GM21367 (cell line): ENCODE results near the gene PLA2G4A.

ENCODE experiments used
- ATAC-seq: cut with Tn5 transposase; IDR thresholded peaks from one replicate; pipeline ENCODE4 v1.9.1; 2021; ENCODE audit not compliant: unreplicated experiment

The PLA2G4A gene

DNA sequence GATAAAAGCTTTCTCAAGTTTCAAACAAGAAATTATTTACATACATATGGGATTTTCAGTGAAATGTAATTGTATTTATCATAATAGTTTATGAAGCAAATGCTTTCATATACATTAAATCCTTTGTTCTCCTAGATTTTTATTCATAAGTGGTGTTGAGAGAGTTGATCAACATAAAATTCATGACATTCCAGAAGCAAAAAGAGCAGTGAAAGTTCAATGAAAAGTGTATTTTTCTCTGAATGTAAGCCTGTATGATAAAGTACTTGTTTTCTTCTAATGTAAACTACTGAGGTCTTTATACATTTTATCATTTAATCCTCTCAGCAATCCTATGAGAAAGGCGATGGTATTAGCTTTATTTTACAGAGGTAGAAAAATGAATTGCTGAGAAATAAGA is 146.5 kb downstream of the PLA2G4A start:
- ATAC-seq: no peak

DNA sequence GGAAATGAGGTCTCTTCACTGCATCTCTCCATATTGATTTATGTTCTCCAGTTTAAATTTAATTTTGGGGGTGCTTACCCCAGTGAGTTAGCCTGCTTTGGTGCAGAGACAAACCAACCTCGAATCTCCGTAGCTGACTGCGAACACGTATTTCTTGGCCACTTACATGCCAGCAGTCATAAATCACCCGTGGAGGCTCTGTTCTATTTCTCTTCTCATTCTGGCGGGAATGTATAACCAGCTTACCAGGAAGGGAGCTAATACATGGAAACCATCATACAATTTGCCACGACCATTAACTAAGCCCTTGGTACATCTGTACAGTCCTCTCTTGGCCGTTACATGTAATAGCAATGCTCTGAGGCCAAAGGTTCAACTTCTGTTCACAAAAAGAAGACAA is 148.0 kb downstream of the PLA2G4A start:
- no peak for ATAC-seq

DNA sequence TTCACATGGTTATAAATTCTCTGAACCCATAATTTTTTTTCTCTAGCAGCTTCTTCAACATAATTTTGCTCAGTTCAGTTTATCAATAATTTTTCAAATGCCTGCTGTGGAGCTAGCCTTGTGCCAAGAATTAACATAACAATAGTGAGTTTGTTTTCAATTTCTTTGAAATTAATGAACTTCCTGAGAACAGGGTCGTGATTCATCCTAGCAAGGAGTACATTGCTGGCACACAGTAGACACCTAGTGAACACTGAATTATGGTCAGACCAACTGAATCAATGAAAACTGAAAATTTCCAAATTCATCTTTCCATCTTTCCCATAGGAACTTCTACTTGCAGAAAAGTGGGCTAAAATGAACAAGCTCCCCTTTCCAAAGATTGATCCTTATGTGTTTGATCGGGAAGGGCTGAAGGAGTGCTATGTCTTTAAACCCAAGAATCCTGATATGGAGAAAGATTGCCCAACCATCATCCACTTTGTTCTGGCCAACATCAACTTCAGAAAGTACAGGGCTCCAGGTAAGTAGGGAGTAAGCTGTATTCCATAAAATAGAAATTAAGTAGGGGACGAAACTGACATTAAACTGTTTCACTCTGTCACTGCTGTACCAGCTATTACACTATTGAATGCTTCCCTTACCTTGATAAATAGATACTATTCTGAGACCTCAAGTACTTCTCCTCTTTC is 148.7 kb downstream of the PLA2G4A start:
- no peak for ATAC-seq

DNA sequence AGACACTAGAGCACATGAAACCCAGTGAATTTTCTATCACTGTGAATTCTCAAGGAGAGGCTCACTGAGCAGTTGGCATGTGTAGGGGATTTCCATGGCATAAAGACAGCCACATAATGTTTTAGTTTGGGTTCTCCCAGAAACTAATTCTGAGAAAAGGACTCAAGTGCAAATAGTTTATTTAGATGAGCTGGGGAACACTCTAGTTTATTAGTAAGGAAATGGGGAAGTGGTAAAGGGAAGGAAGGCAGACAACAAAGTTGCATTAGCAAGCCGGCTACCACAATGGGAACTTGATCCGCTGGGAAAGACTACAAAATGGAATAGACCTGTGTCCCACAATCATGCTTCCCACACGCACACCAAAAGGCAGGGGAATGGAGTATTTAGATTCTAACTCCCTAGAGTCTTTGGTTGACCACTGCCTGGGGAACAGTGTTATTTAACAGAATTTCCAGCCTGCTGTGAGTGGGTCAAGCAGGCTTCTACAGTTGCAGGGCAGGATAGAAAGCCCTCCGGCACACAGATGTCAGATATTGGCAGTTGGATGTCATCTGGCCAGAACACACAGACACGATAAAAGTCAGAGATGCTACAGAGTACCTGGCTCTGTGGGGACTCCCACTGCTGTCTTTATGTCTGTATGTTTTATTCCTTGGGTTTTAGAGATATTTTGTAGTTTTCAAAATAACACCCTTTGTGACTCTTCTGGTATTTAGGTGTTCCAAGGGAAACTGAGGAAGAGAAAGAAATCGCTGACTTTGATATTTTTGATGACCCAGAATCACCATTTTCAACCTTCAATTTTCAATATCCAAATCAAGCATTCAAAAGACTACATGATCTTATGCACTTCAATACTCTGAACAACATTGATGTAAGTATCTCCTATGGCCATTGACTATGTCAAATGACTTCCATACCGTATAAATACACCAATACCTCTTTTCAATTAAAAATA is 150.1 kb downstream of the PLA2G4A start:
- no peak for ATAC-seq

DNA sequence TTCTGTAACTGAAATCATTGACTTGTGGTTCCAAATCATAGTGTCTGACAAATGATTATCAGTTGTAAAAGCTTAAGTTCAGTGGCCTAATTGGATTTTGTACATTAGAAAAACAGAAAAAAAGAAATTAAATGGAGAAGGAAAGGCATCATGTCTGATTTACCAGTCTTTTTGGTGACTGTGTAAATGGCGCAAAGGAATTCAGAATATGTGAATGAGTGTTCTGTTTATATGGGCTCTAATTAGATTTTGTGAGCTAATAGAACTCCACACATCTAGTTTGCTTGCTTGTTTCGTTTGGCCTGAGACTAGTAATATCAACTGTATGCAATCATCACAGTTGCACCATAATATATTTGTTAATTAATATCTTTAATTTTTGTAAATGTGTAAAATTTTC is 151.7 kb downstream of the PLA2G4A start:
- ATAC-seq: no peak

DNA sequence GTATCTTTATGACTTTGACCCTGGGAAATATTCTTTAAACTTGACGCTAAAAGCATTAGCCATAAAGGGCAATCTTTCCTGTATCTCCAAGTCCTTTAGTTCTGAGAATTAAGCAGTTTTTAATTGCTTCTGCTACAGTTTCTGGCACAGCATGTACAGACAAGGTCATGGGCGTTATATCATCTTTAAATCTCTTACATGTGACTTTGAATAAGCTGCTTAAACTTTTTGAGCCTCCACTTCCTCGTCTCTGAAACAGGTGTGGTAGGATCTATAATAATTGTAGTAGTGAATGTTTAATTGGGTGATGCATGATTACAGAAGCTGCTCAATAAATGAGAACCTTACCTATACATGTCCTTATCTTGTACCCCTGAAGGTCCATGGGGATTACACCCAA is 153.4 kb downstream of the PLA2G4A start:
- ATAC-seq: no peak

DNA sequence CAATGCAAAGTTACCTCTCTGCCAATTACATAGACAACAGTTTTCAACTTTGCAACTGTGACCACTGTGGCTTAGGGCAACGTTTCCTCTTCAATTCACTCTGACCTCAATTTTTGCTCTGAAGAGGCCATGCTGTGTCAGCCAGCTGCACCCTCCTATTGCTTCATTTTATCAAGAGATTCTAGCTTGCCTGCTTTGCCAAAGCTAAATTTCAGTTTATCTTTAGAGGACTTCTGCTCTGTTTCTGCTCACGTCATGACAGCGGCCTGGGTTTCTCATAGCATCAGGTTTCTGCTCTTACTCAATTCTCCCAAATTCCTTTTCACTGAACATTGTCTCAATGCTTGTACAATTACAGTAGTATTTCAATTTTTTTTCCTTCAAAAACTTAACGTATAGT is 154.6 kb downstream of the PLA2G4A start:
- no peak for ATAC-seq

DNA sequence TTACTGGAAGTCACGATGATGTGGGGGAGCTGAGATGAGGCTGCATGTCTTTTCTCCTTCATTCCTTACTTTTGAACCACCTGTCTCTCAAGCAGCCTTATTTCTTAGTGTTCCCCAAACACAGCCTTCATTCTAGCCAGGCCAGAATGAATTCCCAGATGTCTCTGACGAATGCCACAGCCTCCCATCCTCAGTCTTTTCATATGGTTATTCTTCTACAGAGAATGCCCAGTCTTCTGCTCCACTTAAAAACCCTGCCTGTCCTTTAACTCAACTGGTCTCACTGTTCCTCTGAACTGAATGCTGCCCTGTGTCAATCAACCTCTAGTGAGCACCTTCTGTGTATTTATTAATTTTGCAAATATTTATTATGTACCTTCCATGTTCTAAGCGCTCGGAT is 156.2 kb downstream of the PLA2G4A start:
- ATAC-seq: no peak

DNA sequence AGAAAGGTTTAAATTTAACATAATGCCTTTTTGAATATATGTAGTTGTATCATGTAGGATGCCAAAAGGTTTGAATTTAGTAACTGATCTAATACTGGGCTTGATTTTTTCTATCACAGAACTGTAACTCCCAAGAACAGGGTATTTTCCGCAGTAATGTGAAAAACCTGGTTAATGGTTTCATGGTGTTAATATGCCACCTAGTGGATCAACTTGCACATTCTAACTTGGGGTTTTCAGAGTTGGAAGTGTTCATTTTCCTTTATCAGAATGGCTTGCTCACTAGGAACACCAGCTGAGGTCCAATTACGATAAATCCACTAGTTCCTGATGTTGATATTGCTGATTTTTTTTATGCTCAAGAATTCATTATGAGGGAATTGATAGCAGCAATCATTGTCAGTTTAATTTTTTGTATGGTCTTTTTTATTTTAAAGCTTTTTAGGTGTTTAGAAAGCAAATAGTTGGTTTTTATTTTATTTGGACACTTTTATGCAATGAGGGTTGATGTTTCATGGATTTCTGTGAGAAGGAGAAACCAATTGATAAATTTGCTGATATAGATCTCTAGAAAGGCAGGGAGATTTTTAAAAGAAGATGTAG is 157.2 kb downstream of the PLA2G4A start:
- ATAC-seq: peak; percentile 85

DNA sequence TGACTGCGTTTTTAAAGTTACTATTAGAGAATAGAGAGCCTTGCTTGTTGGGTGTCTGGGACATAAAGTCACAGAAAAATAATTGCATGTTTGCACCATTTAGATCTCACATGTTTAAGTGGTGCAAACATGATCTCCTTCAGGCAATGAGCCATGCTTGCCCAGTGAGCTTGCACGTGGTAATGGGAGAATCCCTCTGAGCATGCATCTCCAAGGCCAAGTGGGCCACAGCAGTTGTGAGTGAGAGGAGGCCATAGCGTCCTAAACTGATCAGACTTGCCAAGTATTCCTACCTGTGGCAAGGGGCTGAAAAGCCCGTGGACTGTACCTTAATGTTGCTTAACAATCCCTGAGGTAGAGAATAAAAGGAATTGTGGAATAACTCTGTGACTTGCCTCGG is 158.3 kb downstream of the PLA2G4A start:
- no peak for ATAC-seq

DNA sequence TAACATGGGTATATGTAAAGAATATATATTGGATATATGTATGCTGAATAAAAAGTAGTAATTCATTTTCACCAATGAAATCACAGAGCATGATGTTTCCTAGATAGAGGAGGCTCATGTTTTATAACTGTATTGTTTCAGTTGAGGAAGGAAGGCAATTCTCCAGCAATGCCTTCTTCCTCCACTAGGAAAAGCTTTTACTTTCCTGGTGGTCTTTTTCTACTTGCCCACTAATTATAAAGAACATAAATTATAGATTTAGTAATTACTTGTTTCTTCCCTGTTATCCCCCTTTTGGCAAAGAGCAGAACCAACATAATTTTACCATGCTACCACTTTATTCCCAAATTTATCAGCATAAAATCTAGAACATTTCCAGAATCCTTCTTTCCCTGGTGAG is 159.0 kb downstream of the PLA2G4A start:
- no peak for ATAC-seq

DNA sequence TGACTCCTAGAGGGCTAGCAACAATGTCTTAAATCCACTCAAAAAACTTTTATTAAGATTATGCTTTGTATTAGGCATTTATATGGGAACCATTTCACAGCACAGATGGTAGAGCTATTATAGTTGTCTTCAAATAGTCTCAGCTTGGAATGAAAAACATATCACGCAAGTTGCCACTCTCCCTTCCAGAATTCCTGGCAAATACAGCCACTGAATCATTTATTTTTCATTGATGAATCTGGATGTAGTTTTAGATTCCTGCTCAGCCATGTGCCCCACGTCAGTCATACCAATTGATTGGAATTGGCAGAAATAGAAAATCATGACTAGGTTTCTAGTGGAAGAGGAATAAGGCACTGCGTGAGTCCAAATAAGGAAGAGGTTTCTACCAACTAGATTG is 165.2 kb downstream of the PLA2G4A start:
- no peak for ATAC-seq

DNA sequence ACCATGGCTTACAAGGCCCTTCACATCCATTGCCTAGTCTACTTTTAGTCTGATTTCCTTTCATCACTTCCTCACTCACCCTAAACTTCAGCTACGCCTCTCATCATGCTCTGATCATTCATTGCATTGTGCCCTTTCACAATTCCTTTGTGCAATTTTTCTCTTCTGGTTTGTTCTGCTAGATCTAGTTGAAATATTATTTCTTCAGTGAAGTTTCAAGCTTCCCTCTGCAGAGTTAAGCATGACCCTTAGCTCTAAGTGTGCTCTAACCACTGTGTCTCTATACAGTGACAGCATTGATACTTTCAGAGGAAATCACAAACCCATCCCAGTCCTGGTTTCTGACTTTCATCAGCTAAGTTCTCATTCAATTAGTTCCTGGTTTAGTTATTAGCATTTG is 166.1 kb downstream of the PLA2G4A start:
- ATAC-seq: no peak

DNA sequence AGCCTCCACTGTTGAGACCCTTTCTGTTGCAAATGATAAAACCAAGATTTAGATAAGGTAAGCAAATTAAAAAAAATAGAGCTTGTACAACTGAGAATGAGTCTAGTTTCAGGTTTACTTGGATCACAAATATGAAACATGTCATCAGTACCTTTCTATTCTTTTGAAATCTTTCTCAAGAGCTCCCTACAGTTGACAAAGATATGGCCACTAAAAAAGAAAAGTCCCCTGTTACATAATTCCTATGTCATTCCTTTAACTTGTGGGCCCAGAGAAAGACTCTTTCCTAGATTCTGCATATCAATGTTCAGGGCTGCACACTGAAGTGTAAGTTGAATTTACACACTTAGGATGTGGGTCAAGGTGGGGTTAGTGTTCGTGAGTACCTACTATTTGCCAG is 168.1 kb downstream of the PLA2G4A start:
- ATAC-seq: no peak

DNA sequence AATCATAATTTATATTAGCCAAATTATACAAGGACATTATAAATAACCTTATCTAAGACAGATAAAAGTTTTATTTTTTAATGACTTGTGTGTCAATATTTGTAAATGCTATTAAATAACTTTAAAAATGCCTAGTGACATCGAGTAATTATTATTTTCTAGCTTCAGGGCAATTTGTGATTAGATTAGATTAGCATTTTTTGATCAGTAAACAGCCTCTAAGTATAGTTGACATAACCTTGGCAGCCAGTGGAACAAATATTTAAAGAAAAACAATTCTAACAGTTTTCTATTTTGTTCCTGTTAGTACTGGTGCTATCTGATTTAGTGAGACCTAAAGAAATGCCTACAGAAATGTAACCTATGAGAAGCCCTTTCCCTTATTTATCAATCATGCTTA is 169.1 kb downstream of the PLA2G4A start:
- no peak for ATAC-seq

DNA sequence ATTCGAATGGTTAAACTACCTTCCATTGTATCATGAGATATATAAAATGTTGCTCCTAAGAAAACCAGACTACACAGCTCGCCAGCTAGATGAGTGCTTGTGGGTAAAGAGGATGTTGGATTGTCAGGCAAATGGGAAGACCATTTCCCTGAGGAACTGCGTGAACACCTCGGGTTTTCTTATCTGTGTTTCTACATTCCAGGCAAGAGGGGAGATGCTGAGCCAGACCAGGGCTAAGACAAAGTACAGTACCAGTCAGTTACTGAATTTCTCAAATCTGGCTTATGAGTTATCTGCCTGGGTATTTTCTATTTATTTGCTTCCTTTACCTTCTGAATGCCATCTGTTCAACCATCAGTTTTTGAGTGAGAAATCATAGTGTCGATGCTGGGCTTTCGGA is 170.8 kb downstream of the PLA2G4A start:
- ATAC-seq: no peak

DNA sequence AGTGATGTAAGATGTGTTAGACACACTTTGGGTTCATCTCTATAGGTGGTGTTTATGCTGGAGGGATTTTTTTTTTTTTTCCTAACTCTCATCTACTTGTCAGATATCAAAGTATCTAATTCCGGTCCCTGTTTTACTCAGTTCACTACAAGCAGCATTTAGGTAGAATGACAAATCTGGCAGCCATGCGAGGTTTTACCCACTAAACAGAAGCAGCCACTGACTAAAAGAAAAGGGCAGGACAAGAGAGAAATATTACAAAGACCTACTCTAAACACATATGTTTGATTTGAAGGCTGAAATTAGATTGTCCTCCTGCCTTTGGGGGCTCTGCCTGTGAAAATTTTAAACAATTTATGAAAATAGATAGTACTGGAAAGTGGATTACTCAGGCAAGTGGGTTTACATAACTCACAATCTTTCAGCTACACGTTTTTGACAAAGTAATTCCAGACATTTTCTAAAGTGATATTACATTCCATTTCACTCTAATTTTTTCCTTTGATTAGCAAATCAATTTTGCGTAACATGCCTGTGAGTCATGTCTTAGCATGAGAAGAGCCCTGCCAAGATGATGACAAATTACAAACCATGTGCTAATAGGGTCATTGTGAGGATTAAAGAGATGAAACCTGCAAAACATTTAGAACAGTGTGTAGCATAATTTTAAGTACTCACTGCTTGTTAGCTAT is 172.6 kb downstream of the PLA2G4A start:
- no peak for ATAC-seq

DNA sequence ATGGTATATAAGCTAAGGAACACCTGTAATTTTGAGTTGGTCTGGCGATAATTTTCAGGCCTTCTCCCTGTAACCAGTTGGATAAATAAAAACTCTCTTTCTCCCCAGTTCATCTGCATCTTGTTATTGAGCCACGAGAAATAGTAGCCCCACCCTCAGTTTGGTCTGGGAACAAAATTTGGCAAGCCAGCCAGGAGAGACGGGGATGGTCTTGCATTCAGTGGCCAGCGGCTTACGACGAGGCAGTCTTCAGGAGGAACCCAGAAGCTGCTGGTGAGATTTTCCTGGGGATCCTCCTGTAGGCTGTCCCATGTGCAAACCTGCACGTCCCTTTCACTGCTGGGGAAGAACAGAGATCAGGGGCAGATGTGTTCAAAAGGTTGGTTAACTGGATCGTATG is 174.6 kb downstream of the PLA2G4A start:
- ATAC-seq: no peak

DNA sequence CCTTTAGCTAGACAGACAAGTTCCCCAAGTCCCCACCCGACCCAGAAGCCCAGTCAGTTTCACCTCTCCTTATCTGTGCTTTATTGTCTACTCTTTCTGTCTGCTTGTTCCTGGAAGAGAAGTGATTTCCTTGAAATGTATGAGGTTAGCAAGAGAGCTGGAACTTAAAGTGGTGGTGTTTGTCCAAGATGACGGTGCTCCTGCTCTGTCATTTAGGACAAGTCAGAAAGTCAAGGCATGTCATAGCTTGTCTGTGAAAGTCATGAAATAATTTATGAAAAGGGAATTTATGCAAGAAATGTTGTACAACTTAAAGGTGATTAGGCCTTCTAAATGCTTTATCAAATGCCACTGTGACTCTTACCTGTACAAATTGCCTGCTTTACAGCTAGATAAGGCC is 178.1 kb downstream of the PLA2G4A start:
- no peak for ATAC-seq

DNA sequence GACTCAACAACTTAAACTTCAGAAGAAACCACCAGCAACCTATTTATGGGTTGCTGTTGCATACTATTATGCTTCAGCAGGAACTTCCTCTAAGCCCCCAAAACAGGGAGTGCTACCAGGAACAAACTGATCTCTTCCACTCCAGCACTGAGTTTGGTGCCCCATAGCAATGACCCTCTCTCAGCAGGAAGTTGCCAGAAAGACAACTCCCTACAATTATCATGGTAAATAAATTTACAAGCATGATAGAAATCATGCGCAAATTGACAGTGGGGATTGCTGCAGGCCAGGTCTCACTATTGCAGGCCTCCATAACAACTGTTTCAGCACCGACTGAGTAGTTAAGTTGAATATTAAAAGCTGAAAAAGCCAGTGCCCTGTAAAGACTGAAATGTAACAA is 180.6 kb downstream of the PLA2G4A start:
- ATAC-seq: no peak

DNA sequence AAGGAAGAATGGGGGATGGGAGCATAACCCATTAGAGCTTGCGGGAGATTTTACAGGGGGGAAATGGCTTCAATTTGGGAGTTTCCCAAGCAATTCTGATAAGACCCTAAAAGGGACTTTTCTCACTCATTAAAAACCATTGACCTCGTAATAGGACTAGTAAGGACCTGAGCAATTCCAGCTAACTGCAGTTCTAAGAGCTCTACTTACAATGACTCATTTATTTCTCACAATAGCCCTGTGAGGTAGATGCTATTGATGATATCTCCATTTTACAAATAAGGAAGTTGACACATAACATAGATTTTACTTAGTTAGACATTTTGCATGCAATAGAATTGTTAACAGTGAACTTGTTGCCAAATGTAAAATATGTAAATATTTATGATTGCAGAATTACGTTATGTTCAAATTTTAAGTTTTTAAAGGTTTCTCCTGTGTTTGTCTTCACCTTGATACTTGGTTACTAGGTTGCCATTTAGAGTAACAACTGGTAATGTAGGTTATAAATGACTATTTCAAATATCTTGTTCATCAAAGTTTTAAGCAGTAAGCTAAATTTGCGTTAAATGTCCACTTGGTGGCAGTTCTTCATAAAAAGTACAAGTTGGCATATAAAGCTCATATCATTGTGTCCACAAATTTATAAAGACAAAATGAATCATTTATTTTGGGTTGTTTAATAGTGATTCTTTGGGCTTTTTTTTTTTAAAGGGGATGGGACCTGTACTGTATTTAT is 182.0 kb downstream of the PLA2G4A start:
- no peak for ATAC-seq
